DOHH2 (cell line): ENCODE data around the gene TSPYL4.

ENCODE experiments used
- H3F3A ChIP-seq: fragments of 200-600 bp; sonication (generic), shearing (Covaris generic); 2 replicates; pipeline ENCODE4 v1.6.0; 2016; ENCODE audit warnings: antibody characterized with exemption, mild to moderate bottlenecking; ENCODE audit not compliant: control insufficient read depth, insufficient read depth
- H3K27ac ChIP-seq: fragments of 200-600 bp; sonication (generic); 2 replicates; pipeline ENCODE4 v1.5.1; 2014; ENCODE audit warnings: low read depth, mild to moderate bottlenecking, low read length, moderate library complexity
- H3K27me3 ChIP-seq: fragments of 200-600 bp; sonication (generic); 2 replicates; pipeline ENCODE4 v1.6.1; 2014; ENCODE audit warnings: mild to moderate bottlenecking, low read length, mixed read lengths; ENCODE audit not compliant: control insufficient read depth
- H3K36me3 ChIP-seq: fragments of 200-600 bp; sonication (generic); 2 replicates; pipeline ENCODE4 v1.6.1; 2014; ENCODE audit warnings: mild to moderate bottlenecking, low read length, moderate library complexity, mixed read lengths; ENCODE audit not compliant: control insufficient read depth
- H3K4me1 ChIP-seq: fragments of 200-600 bp; sonication (generic); 2 replicates; pipeline ENCODE4 v1.6.1; 2014; ENCODE audit warnings: mild to moderate bottlenecking, low read length, mixed read lengths; ENCODE audit not compliant: control insufficient read depth
- H3K4me2 ChIP-seq: fragments of 200-600 bp; sonication (generic); 2 replicates; pipeline ENCODE4 v1.6.0; 2014; ENCODE audit warnings: mild to moderate bottlenecking, low read length, moderate library complexity
- H3K4me3 ChIP-seq: fragments of 200-600 bp; sonication (generic); 2 replicates; pipeline ENCODE4 v1.5.1; 2014; ENCODE audit warnings: mild to moderate bottlenecking, low read length, mixed read lengths
- H3K79me2 ChIP-seq: fragments of 200-600 bp; sonication (generic); 2 replicates; pipeline ENCODE4 v1.6.1; 2014; ENCODE audit warnings: mild to moderate bottlenecking, low read length, mixed read lengths; ENCODE audit not compliant: control insufficient read depth
- H3K9me2 ChIP-seq: fragments of 200-600 bp; sonication (generic); replicated peaks from 2 replicates; pipeline ENCODE4 v1.6.1; 2014; ENCODE audit warnings: mild to moderate bottlenecking, low read length, mixed read lengths; ENCODE audit not compliant: control insufficient read depth
- H3K9me3 ChIP-seq: fragments of 200-600 bp; sonication (generic); 2 replicates; pipeline ENCODE4 v1.6.1; 2014; ENCODE audit warnings: antibody characterized with exemption, low read length, mixed read lengths; ENCODE audit not compliant: control insufficient read depth, insufficient read depth
- H4K20me1 ChIP-seq: fragments of 200-600 bp; sonication (generic); 2 replicates; pipeline ENCODE4 v1.6.0; 2014; ENCODE audit warnings: low read depth, mild to moderate bottlenecking, antibody characterized with exemption, low read length, moderate library complexity; ENCODE audit not compliant: control insufficient read depth, insufficient read depth
- EZH2phosphoT487 ChIP-seq: fragments of 200-600 bp; sonication (generic); IDR thresholded peaks from 2 replicates; pipeline ENCODE4 v1.6.1; 2017; ENCODE audit warnings: borderline replicate concordance, mild to moderate bottlenecking, antibody characterized with exemption, low read length, moderate library complexity, mixed read lengths
- TF ChIP-seq, protein P1 (sequence below): fragments of 200-600 bp; sonication (generic); IDR thresholded peaks from one replicate; pipeline ENCODE4 v1.5.1; 2014; ENCODE audit warnings: antibody characterized with exemption, mild to moderate bottlenecking, low read depth, low read length; ENCODE audit not compliant: poor library complexity, severe bottlenecking

TSPYL4 gene

DNA sequence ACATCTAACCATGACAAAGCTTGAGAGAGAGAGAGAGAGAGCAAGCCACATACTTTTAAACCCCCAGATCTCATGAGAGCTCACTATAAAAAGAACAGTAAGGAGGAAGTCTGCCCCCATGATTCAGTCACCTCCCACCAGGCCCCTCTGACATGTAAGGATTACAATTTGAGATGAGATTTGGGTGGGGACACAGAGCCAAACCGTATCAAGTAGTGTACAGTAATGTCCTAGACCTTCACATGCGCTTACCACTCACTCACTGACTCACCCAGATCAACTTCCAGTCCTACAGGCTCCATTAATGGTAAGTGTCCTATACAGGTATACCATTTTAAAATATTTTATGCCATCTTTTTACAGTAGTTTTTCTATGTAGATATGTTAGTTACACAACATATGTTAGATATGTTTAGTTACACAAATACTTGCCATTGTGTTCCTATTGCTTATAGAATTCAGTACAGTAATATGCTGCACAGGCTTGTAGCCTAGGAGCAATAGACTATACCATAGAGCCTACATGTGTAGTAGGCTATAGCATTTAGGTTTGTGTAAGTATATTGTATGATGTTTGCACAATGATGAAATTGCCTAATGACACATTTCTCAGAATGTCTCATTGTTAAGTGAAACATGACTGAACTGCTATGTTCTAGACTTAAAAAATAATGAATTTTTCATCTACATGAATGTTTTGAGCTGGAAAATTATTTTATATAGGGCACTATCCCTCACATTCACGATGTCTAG lies 14.1 kb upstream of the TSPYL4 start:
- Histone ChIP-seq H3K79me2 (no peaks in the 10 kb centered on the region), H3K27ac (no peak overlapping the region), H4K20me1 (no peaks in the 10 kb centered on the region), H3K36me3 (no peaks in the 10 kb centered on the region; the same call in none of the 2 replicates), H3K4me3 (no peak overlapping the region), H3K9me2 (no peaks in the 10 kb centered on the region), H3K9me3 (peaks cover 3% of the 10 kb centered on the region; the same call in 1 of the 2 replicates), H3K4me2 (no peak overlapping the region), H3K27me3 (no peaks in the 10 kb centered on the region), H3F3A (peaks cover 9% of the 10 kb centered on the region), H3K4me1 (peaks cover 8% of the 10 kb centered on the region)
- TF ChIP-seq, protein P1, sequence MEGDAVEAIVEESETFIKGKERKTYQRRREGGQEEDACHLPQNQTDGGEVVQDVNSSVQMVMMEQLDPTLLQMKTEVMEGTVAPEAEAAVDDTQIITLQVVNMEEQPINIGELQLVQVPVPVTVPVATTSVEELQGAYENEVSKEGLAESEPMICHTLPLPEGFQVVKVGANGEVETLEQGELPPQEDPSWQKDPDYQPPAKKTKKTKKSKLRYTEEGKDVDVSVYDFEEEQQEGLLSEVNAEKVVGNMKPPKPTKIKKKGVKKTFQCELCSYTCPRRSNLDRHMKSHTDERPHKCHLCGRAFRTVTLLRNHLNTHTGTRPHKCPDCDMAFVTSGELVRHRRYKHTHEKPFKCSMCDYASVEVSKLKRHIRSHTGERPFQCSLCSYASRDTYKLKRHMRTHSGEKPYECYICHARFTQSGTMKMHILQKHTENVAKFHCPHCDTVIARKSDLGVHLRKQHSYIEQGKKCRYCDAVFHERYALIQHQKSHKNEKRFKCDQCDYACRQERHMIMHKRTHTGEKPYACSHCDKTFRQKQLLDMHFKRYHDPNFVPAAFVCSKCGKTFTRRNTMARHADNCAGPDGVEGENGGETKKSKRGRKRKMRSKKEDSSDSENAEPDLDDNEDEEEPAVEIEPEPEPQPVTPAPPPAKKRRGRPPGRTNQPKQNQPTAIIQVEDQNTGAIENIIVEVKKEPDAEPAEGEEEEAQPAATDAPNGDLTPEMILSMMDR = no peak
- no peak for TF ChIP-seq EZH2phosphoT487

DNA sequence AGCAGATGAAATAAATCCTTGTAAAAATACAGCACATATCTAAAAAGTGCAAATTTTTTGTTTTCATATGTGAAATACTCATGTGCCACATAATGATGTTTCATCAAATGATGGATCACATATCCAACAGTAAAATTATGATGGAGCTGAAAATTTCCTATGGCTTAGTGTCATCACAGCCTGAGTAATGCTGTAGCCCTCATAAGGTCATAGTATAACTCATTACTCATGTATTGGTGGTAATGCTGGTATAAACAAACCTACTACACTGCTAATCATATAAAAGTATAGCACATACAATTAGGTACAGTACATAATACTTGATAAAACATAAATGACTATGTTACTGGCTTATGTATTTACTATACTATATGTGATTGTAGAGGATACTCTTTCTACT lies 12.9 kb upstream of the TSPYL4 start:
- no peaks in the 10 kb centered on the region for H3K9me2 ChIP-seq
- H3K27ac ChIP-seq = no peak overlapping the region
- no peak overlapping the region for H3K4me3 ChIP-seq
- no peak overlapping the region for H3K4me2 ChIP-seq
- no peak for TF ChIP-seq EZH2phosphoT487
- TF ChIP-seq, protein P1 = no peak
- no peaks in the 10 kb centered on the region for H4K20me1 ChIP-seq
- no peaks in the 10 kb centered on the region for H3K79me2 ChIP-seq
- no peaks in the 10 kb centered on the region; the same call in none of the 2 replicates for H3K36me3 ChIP-seq
- no peaks in the 10 kb centered on the region for H3K27me3 ChIP-seq
- peaks cover 3% of the 10 kb centered on the region; the same call in 1 of the 2 replicates for H3K9me3 ChIP-seq
- H3K4me1 ChIP-seq = peaks cover 8% of the 10 kb centered on the region
- H3F3A ChIP-seq = peaks cover 9% of the 10 kb centered on the region

DNA sequence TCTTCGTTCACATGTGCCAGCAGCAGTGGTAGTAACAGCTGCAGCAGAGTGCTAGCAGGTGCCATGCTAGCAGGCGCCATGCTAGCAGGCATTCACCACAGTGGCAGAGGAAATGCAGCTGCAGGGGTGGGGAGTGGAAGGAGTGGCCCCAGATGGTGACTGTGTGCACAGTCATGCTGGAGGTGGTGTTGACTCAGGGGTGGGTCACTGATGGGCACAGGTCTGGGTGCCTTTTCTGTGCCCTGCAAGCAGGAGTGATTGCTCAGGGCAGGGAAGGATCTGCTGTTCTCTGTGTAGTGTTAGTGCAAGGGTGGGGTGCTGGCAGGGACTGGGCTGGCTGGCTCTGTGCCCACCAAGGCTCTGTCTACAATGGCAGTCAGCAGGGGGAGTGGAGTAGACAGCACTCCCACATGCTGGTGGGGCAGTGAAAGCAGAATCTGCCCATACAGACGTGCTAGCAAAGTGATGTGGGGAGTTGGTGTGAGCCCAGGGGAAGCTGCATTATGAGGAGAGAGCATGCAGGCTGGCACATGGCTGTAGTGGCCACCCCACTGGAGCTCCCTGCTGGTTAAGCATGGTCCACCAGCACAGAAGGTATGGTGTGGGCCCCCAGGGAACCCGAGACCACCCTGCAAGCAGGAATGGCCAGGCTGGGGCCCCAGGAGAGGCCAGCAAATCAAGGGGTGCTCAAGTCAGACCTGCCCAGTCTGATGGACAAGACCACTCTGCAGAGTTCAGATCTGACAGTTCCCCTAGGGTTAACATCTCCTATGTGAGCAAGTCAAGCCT lies 11.4 kb upstream of the TSPYL4 start:
- Histone ChIP-seq H3K27me3 (no peaks in the 10 kb centered on the region), H3K4me1 (peaks cover 8% of the 10 kb centered on the region), H3K36me3 (no peaks in the 10 kb centered on the region; the same call in none of the 2 replicates), H3K4me3 (no peak overlapping the region), H3F3A (peaks cover 9% of the 10 kb centered on the region), H3K4me2 (no peak overlapping the region), H3K27ac (no peak overlapping the region), H3K9me3 (peaks cover 3% of the 10 kb centered on the region; the same call in 1 of the 2 replicates), H4K20me1 (no peaks in the 10 kb centered on the region), H3K79me2 (no peaks in the 10 kb centered on the region), H3K9me2 (no peaks in the 10 kb centered on the region)
- TF ChIP-seq EZH2phosphoT487 = no peak
- TF ChIP-seq, protein P1 = no peak
